ENCODE results near the gene CD99L2.

DNA sequence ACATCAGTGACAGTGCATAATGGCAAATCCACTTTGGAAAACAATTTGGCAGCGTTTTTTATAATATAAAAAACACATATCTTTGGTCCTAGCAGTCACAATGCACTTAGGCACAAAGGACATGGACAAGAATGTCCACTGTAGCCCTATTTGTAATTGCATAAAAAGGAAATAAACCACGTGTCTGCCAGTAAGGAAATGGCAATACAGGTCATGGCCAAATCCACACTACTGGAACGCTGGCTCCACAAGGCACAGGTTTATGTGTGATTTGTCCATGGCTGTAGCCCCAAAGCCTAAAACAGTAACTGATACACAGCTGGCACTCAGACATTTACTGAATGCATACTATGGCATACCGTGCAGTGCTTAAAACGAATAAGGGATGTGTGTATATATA is 69.7 kb downstream of the CD99L2 start:
- TF ChIP-seq, protein P1, sequence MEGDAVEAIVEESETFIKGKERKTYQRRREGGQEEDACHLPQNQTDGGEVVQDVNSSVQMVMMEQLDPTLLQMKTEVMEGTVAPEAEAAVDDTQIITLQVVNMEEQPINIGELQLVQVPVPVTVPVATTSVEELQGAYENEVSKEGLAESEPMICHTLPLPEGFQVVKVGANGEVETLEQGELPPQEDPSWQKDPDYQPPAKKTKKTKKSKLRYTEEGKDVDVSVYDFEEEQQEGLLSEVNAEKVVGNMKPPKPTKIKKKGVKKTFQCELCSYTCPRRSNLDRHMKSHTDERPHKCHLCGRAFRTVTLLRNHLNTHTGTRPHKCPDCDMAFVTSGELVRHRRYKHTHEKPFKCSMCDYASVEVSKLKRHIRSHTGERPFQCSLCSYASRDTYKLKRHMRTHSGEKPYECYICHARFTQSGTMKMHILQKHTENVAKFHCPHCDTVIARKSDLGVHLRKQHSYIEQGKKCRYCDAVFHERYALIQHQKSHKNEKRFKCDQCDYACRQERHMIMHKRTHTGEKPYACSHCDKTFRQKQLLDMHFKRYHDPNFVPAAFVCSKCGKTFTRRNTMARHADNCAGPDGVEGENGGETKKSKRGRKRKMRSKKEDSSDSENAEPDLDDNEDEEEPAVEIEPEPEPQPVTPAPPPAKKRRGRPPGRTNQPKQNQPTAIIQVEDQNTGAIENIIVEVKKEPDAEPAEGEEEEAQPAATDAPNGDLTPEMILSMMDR (IDR thresholded peaks at IDR 0.05): no peak
- no peak for TF ChIP-seq POLR2A (IDR thresholded peaks at IDR 0.05)
